PFSK-1 (cell line): ENCODE results near the gene AIMP1.

Source experiments
- POLR2AphosphoS5 ChIP-seq: IDR thresholded peaks from 2 replicates; pipeline ENCODE4 v1.6.1; 2012; ENCODE audit warnings: low read depth, mild to moderate bottlenecking, control low read depth, low read length, moderate library complexity
- REST ChIP-seq, 2 experiments: IDR thresholded peaks; 2 replicates each; pipeline versions ENCODE4 v1.6.1 to v1.8.0; 2011 to 2012; ENCODE audit warnings: low read depth in 2 of 2, low read length in 2 of 2, control low read depth in 1 of 2, inconsistent platforms in 1 of 2, mild to moderate bottlenecking in 1 of 2, moderate library complexity in 1 of 2; ENCODE audit not compliant: insufficient read depth in 1 of 2
- SIN3A ChIP-seq: IDR thresholded peaks from 2 replicates; pipeline ENCODE4 v1.6.1; 2012; ENCODE audit warnings: mild to moderate bottlenecking, low read length, moderate library complexity, borderline replicate concordance; ENCODE audit not compliant: insufficient read depth
- TAF1 ChIP-seq: IDR thresholded peaks from 2 replicates; pipeline ENCODE4 v1.6.1; 2012; ENCODE audit warnings: low read length, control low read depth, borderline replicate concordance; ENCODE audit not compliant: insufficient read depth

DNA sequence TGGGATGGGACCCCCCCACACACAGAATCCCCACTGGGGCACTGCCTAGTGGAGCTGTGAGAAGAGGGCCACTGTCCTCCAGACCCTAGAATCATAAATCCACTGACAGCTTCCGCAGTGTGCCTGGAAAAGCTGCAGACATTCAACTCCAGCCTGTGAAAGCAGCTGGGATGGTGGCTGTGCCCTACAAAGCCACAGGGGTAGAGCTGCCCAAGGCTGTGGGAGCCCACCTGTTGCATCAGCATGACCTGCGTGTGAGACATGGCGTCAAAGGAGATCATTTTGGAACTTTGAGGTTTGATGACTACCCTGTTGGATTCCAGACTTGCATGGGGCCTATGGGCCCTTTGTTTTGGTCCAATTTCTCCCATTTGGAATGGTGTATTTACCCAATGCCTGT, 22.3 kb downstream of the AIMP1 start:
- TF ChIP-seq POLR2AphosphoS5 (no peak), REST (IDR thresholded peaks at IDR 0.05; ENCODE audit: insufficient read depth in 1 of 2, low read depth in 2 of 2, low read length in 2 of 2) (no peak), TAF1 (no peak), SIN3A (no peak)
